CD14-positive monocyte (primary cell): Measurements from ENCODE around the gene LAMA3. TPM values are rescaled to one million over a fixed set of nuclear protein-coding genes. Genes with fewer than 3 reads are reported as not detected.

ENCODE experiments used
- DNase-seq, 3 donors: peaks; one replicate each; pipeline ENCODE4 v3.0.0-alpha.2; 2011 to 2022
- H2AFZ ChIP-seq: 2 replicates; pipeline ENCODE4 v1.6.0; 2012; ENCODE audit warnings: mild to moderate bottlenecking, low read depth, low read length, inconsistent platforms; ENCODE audit not compliant: insufficient read depth, poor library complexity, severe bottlenecking
- H3K27ac ChIP-seq, 2 donors: 1 replicate in 1 of 2; 2 replicates in 1 of 2; pipeline ENCODE4 v1.5.1; 2012 to 2013; ENCODE audit warnings: low read length in 2 of 2, control low read depth in 1 of 2, inconsistent platforms in 1 of 2, low read depth in 1 of 2, mild to moderate bottlenecking in 1 of 2
- H3K27me3 ChIP-seq, 2 donors: one replicate each; pipeline versions ENCODE4 v1.6.0 to v1.6.1; 2011 to 2013; ENCODE audit warnings: low read length in 2 of 2; ENCODE audit not compliant: control insufficient read depth in 2 of 2, insufficient read depth in 2 of 2
- H3K36me3 ChIP-seq, 2 donors: replicated peaks in 1 of 2; 1 replicate in 1 of 2; 2 replicates in 1 of 2; pipeline versions ENCODE4 v1.5.1 to v1.6.1; 2012 to 2013; ENCODE audit warnings: low read length in 2 of 2, control low read depth in 1 of 2, inconsistent platforms in 1 of 2, mild to moderate bottlenecking in 1 of 2; ENCODE audit not compliant: insufficient read depth in 2 of 2, control insufficient read depth in 1 of 2
- H3K4me1 ChIP-seq, 2 donors: 1 replicate in 1 of 2; 2 replicates in 1 of 2; pipeline versions ENCODE4 v1.5.1 to v1.6.1; 2012 to 2013; ENCODE audit warnings: low read length in 2 of 2, control low read depth in 1 of 2, inconsistent platforms in 1 of 2, mild to moderate bottlenecking in 1 of 2, moderate library complexity in 1 of 2; ENCODE audit not compliant: insufficient read depth in 2 of 2, control insufficient read depth in 1 of 2
- H3K4me2 ChIP-seq: replicated peaks from 2 replicates; pipeline ENCODE3; 2012; ENCODE audit warnings: low read length, moderate library complexity, mild to moderate bottlenecking; ENCODE audit not compliant: poor library complexity, severe bottlenecking; ENCODE audit errors: extremely low read depth
- H3K4me3 ChIP-seq, 3 experiments: fragments of 200-600 bp in 1 of 3; sonication (generic) in 1 of 3; replicated peaks in 1 of 3; 1 replicate in 2 of 3; 2 replicates in 1 of 3; pipeline ENCODE4 v1.5.1; 2011 to 2013; ENCODE audit warnings: low read length in 3 of 3, mild to moderate bottlenecking in 3 of 3, control low read depth in 2 of 3, low read depth in 2 of 3, inconsistent platforms in 1 of 3, moderate library complexity in 1 of 3
- H3K79me2 ChIP-seq: 2 replicates; pipeline ENCODE4 v1.6.0; 2012; ENCODE audit warnings: mild to moderate bottlenecking, control low read depth, inconsistent platforms, low read length, moderate library complexity; ENCODE audit not compliant: insufficient read depth
- H3K9ac ChIP-seq: 2 replicates; pipeline ENCODE4 v1.6.0; 2017; ENCODE audit warnings: low read length, mild to moderate bottlenecking; ENCODE audit not compliant: insufficient read depth, poor library complexity, severe bottlenecking
- H3K9me3 ChIP-seq, 2 donors: replicated peaks in 1 of 2; 1 replicate in 1 of 2; 2 replicates in 1 of 2; pipeline versions ENCODE4 v1.5.1 to v1.6.1; 2012 to 2013; ENCODE audit warnings: low read length in 2 of 2, control low read depth in 1 of 2; ENCODE audit not compliant: control insufficient read depth in 1 of 2, insufficient read depth in 1 of 2
- H4K20me1 ChIP-seq: 2 replicates; pipeline ENCODE4 v1.6.0; 2012; ENCODE audit warnings: mild to moderate bottlenecking, low read length, control low read depth, moderate library complexity; ENCODE audit not compliant: insufficient read depth
- H3K27ac Mint-ChIP-seq, 7 donors: one replicate each; pipeline ENCODE4 v1.8.0; 2020; ENCODE audit warnings: mild to moderate bottlenecking in 7 of 7, mixed read lengths in 7 of 7, moderate library complexity in 6 of 7, inconsistent platforms in 2 of 7
- H3K27me3 Mint-ChIP-seq, 3 donors: one replicate each; pipeline ENCODE4 v1.8.0; 2021 to 2022; ENCODE audit warnings: low read depth in 3 of 3, mild to moderate bottlenecking in 3 of 3, mixed read lengths in 3 of 3, moderate library complexity in 3 of 3, inconsistent platforms in 1 of 3
- H3K36me3 Mint-ChIP-seq, 2 donors: one replicate each; pipeline ENCODE4 v1.8.0; 2020; ENCODE audit warnings: mixed read lengths in 2 of 2, inconsistent platforms in 1 of 2, mild to moderate bottlenecking in 1 of 2
- H3K4me1 Mint-ChIP-seq: one replicate; pipeline ENCODE4 v1.8.0; 2020; ENCODE audit warnings: mild to moderate bottlenecking, mixed read lengths
- H3K4me3 Mint-ChIP-seq, 2 donors: one replicate each; pipeline ENCODE4 v1.8.0; 2020; ENCODE audit warnings: mild to moderate bottlenecking in 2 of 2, mixed read lengths in 2 of 2, moderate library complexity in 1 of 2
- H3K9me3 Mint-ChIP-seq, 7 donors: one replicate each; pipeline ENCODE4 v1.8.0; 2020 to 2022; ENCODE audit warnings: mixed read lengths in 7 of 7, mild to moderate bottlenecking in 6 of 7, moderate library complexity in 6 of 7, inconsistent platforms in 2 of 7
- CTCF ChIP-seq: fragments of 200-600 bp; IDR thresholded peaks from one replicate; pipeline ENCODE4 v1.8.0; 2022; ENCODE audit warnings: antibody characterized with exemption, mild to moderate bottlenecking
- WGBS: methylation state at CpG from one replicate; pipeline ENCODE4 v1.1.5; 2013; ENCODE audit warnings: missing lambda C conversion rate; ENCODE audit not compliant: insufficient coverage; 5-methylcytosine and 5-hydroxymethylcytosine counted together
- intact Hi-C, 2 donors: fragments of 100-400 bp; cut with micrococcal nuclease; formaldehyde crosslinking; loops; one replicate each; pipeline versions ENCODE4 v1.15.0 to v1.15.1; 2023
- polyA plus RNA-seq, 3 donors: library from polyadenylated mRNA; depleted of rRNA in 1 of 3; unstranded in 2 of 3; stranded (reverse) in 1 of 3; fragments of 300-500 nt in 2 of 3; fragments of >200 nt in 1 of 3; fragmentation: Illumina TruSeq in 2 of 3; gene quantifications; 1 replicate in 2 of 3; 2 replicates in 1 of 3; pipeline ENCODE4 v1.2.3, GENCODE V29; 2012 to 2021

Gene LAMA3
- polyA plus RNA-seq, 3 donors, result not detected

GRCh38 chr18:23661735-23662308 lies 27.4 kb upstream of the LAMA3 start:
- Histone ChIP-seq H3K27me3 (peaks cover 38 to 57% of the 10 kb centered on the region in 2 donors), H2AFZ (peak overlapping the region; percentile 30), H3K27ac (no peak overlapping the region), H3K4me3 (peak overlapping the region; percentile 6 to 72 (median 36)), H3K4me1 (peaks cover 15 to 23% of the 10 kb centered on the region in 2 donors), H3K9ac (peak overlapping the region; percentile 25), H3K4me2 (peak overlapping the region; percentile 74), H4K20me1 (no peaks in the 10 kb centered on the region), H3K9me3 (peaks cover 0 to 12% of the 10 kb centered on the region in 2 donors), H3K36me3 (no peaks in the 10 kb centered on the region), H3K79me2 (no peaks in the 10 kb centered on the region)
- TF ChIP-seq CTCF, result no peak
- Mint-ChIP-seq H3K36me3 (peaks cover 4 to 5% of the 10 kb centered on the region in 2 donors), H3K27me3 (peaks cover 66 to 77% (median 74%) of the 10 kb centered on the region in 3 donors), H3K27ac (no peak overlapping the region), H3K9me3 (peaks cover 0 to 23% (median 6%) of the 10 kb centered on the region in 7 donors), H3K4me1 (peaks cover 20% of the 10 kb centered on the region), H3K4me3 (peak overlapping the region; percentile 73 to 91)
- intact Hi-C loops, result no loop called here
- 55% methylated on average over 4 of the region's 9 CpGs for WGBS
- no peak for DNase-seq

- TF ChIP-seq CTCF, result no peak
- Mint-ChIP-seq H3K4me3 (peak within 1 kb of the TSS; percentile 73 to 94), H3K9me3 (peaks cover 0 to 23% (median 6%) of the 10 kb centered on the region in 7 donors), H3K4me1 (peaks cover 20% of the 10 kb centered on the region), H3K27ac (no peak within 1 kb of the TSS), H3K27me3 (peaks cover 68 to 75% (median 75%) of the 10 kb centered on the region in 3 donors), H3K36me3 (peaks cover 4 to 5% of the 10 kb centered on the region in 2 donors)
- Histone ChIP-seq H3K4me1 (peaks cover 15 to 23% of the 10 kb centered on the region in 2 donors), H3K4me2 (peak within 1 kb of the TSS; percentile 74), H3K27ac (no peak within 1 kb of the TSS), H3K4me3 (peak within 1 kb of the TSS; percentile 16 to 72 (median 36)), H2AFZ (peak within 1 kb of the TSS; percentile 30), H4K20me1 (no peaks in the 10 kb centered on the region), H3K79me2 (no peaks in the 10 kb centered on the region), H3K9ac (peak within 1 kb of the TSS; percentile 25), H3K9me3 (peaks cover 0 to 12% of the 10 kb centered on the region in 2 donors), H3K27me3 (peaks cover 39 to 57% of the 10 kb centered on the region in 2 donors), H3K36me3 (no peaks in the 10 kb centered on the region)
- under 1% methylated on average over 66 of the region's 86 CpGs for WGBS
- DNase-seq, result peak; percentile 11 to 27 (median 16)
- intact Hi-C loops, result no loop called here
Measured at GRCh38 chr18:23662309-23663263, 26.7 kb upstream of the LAMA3 start, which contains the start of gene ANKRD29. ANKRD29 (minus strand) TSS chr18:23662911; CDS start chr18:23662730, 181 bp downstream.
